ENCODE results near the gene BCL10.

GRCh38 chr1:85325920-85326319 lies 49.5 kb upstream of the BCL10 start:
- TF ChIP-seq ZZZ3 (CRISPR knock-in tag; IDR thresholded peaks at IDR 0.05; ENCODE audit: borderline replicate concordance): no peak
- no peak for TF ChIP-seq SATB2 (CRISPR knock-in tag; IDR thresholded peaks at IDR 0.05)
- no peak for TF ChIP-seq POLR2AphosphoS2 (IDR thresholded peaks at IDR 0.05; ENCODE audit: low read depth, low read length)
- TF ChIP-seq, protein P1, sequence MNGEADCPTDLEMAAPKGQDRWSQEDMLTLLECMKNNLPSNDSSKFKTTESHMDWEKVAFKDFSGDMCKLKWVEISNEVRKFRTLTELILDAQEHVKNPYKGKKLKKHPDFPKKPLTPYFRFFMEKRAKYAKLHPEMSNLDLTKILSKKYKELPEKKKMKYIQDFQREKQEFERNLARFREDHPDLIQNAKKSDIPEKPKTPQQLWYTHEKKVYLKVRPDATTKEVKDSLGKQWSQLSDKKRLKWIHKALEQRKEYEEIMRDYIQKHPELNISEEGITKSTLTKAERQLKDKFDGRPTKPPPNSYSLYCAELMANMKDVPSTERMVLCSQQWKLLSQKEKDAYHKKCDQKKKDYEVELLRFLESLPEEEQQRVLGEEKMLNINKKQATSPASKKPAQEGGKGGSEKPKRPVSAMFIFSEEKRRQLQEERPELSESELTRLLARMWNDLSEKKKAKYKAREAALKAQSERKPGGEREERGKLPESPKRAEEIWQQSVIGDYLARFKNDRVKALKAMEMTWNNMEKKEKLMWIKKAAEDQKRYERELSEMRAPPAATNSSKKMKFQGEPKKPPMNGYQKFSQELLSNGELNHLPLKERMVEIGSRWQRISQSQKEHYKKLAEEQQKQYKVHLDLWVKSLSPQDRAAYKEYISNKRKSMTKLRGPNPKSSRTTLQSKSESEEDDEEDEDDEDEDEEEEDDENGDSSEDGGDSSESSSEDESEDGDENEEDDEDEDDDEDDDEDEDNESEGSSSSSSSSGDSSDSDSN (CRISPR knock-in tag; IDR thresholded peaks at IDR 0.05): no peak
- TF ChIP-seq ZBTB21 (CRISPR knock-in tag; IDR thresholded peaks at IDR 0.05): no peak
- no peak for TF ChIP-seq JUND (CRISPR knock-in tag; IDR thresholded peaks at IDR 0.05)
- TF ChIP-seq, protein P2, sequence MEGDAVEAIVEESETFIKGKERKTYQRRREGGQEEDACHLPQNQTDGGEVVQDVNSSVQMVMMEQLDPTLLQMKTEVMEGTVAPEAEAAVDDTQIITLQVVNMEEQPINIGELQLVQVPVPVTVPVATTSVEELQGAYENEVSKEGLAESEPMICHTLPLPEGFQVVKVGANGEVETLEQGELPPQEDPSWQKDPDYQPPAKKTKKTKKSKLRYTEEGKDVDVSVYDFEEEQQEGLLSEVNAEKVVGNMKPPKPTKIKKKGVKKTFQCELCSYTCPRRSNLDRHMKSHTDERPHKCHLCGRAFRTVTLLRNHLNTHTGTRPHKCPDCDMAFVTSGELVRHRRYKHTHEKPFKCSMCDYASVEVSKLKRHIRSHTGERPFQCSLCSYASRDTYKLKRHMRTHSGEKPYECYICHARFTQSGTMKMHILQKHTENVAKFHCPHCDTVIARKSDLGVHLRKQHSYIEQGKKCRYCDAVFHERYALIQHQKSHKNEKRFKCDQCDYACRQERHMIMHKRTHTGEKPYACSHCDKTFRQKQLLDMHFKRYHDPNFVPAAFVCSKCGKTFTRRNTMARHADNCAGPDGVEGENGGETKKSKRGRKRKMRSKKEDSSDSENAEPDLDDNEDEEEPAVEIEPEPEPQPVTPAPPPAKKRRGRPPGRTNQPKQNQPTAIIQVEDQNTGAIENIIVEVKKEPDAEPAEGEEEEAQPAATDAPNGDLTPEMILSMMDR (CRISPR knock-in tag; IDR thresholded peaks at IDR 0.05): no peak
- peak; percentile 27; the same call in 1 of the 2 replicates for TF ChIP-seq ZKSCAN8 (CRISPR knock-in tag; IDR thresholded peaks at IDR 0.05; ENCODE audit: borderline replicate concordance)
- no peak for TF ChIP-seq MXI1 (IDR thresholded peaks at IDR 0.05; ENCODE audit: borderline replicate concordance, low read depth, low read length)
- TF ChIP-seq RAD21 (CRISPR knock-in tag; IDR thresholded peaks at IDR 0.05): no peak
- TF ChIP-seq POLR2A (IDR thresholded peaks at IDR 0.05; ENCODE audit: insufficient read depth in 1 of 2, low read depth in 2 of 2, low read length in 2 of 2): no peak
- TF ChIP-seq ZNF703 (CRISPR knock-in tag; IDR thresholded peaks at IDR 0.05; ENCODE audit: borderline replicate concordance): no peak
- TF ChIP-seq, protein P3, sequence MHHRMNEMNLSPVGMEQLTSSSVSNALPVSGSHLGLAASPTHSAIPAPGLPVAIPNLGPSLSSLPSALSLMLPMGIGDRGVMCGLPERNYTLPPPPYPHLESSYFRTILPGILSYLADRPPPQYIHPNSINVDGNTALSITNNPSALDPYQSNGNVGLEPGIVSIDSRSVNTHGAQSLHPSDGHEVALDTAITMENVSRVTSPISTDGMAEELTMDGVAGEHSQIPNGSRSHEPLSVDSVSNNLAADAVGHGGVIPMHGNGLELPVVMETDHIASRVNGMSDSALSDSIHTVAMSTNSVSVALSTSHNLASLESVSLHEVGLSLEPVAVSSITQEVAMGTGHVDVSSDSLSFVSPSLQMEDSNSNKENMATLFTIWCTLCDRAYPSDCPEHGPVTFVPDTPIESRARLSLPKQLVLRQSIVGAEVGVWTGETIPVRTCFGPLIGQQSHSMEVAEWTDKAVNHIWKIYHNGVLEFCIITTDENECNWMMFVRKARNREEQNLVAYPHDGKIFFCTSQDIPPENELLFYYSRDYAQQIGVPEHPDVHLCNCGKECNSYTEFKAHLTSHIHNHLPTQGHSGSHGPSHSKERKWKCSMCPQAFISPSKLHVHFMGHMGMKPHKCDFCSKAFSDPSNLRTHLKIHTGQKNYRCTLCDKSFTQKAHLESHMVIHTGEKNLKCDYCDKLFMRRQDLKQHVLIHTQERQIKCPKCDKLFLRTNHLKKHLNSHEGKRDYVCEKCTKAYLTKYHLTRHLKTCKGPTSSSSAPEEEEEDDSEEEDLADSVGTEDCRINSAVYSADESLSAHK (CRISPR knock-in tag; IDR thresholded peaks at IDR 0.05; ENCODE audit: borderline replicate concordance): no peak
